ENCODE data around the gene HIPK3. TPM values are rescaled to one million over a fixed set of nuclear protein-coding genes. Genes with fewer than 3 reads are reported as not detected.

HIPK3 gene
- total RNA-seq, 4 donors from 2014 or later, result 85.2 to 283 (median 126) TPM

Other genes with a start within 250 kb of the HIPK3 start
- gene DEPDC7, start 241.5 kb upstream of the HIPK3 start, total RNA-seq, result 1 to 10 TPM; 2.0 to 5.8 (median 2.8) TPM
- gene TCP11L1, start 217.8 kb upstream of the HIPK3 start, total RNA-seq, result 10 to 100 TPM in 3 of 4 donors, 1 to 10 TPM in 1; 8.3 to 22.4 (median 19.0) TPM
- gene CSTF3, start 95.9 kb upstream of the HIPK3 start, total RNA-seq, result 1 to 10 TPM; 3.3 to 9.5 (median 6.1) TPM
- gene KIAA1549L, start 118.7 kb downstream of the HIPK3 start, total RNA-seq, result under 1 TPM in 1 of 4 donors, not detected in 3; 0.09 TPM

Data from gastrocnemius medialis (tissue), 4 donors.